Cerebellar nuclear complex (tissue), 1 donor: ENCODE data around the gene FLNB.
"Not testable (repeated sequence)": the region's sequence is repeated elsewhere in the genome, so short reads cannot be mapped to it uniquely, and the experiment has no call there.

Experiments used
- DNase-seq, 2 experiments: peaks; one replicate each; lab custom pipeline; 2025; lab: John Stamatoyannopoulos, UW

Gene FLNB

GRCh38 chr3:57980416-57980815 lies 27.8 kb upstream of the FLNB start:
- DNase-seq: no peak

GRCh38 chr3:57981483-57982087 lies 26.6 kb upstream of the FLNB start:
- DNase-seq: no peak

GRCh38 chr3:57982561-57983243 lies 25.5 kb upstream of the FLNB start:
- no peak for DNase-seq

GRCh38 chr3:57983734-57984518 lies 24.3 kb upstream of the FLNB start:
- no peak for DNase-seq

- no peak for DNase-seq
These were observed 22.8 kb upstream of the FLNB start for GRCh38 chr3:57985176-57985983.

- no peak for DNase-seq
These were observed 22.3 kb upstream of the FLNB start for GRCh38 chr3:57985984-57986246.

- DNase-seq: no peak
These were observed 22.0 kb upstream of the FLNB start for GRCh38 chr3:57986261-57986660.

GRCh38 chr3:57989198-57989597 lies 19.0 kb upstream of the FLNB start:
- not testable (repeated sequence) for DNase-seq

- DNase-seq: no peak
These were observed 18.6 kb upstream of the FLNB start for GRCh38 chr3:57989646-57990045.

GRCh38 chr3:57992452-57993213 lies 15.6 kb upstream of the FLNB start:
- DNase-seq: no peak

GRCh38 chr3:57998366-57999283 lies 9.6 kb upstream of the FLNB start:
- DNase-seq: no peak

- DNase-seq: no peak
These were observed 8.7 kb upstream of the FLNB start for GRCh38 chr3:57999417-58000115.

GRCh38 chr3:58000306-58001085 lies 7.7 kb upstream of the FLNB start:
- no peak for DNase-seq

GRCh38 chr3:58001086-58001467 lies 7.1 kb upstream of the FLNB start:
- no peak for DNase-seq

- DNase-seq: no peak
These were observed 6.2 kb upstream of the FLNB start for GRCh38 chr3:58001979-58002378.

GRCh38 chr3:58003093-58003492 lies 5.1 kb upstream of the FLNB start:
- no peak for DNase-seq

- DNase-seq: no peak
These were observed 3.2 kb upstream of the FLNB start for GRCh38 chr3:58004973-58005372.

GRCh38 chr3:58005669-58006068 lies 2.6 kb upstream of the FLNB start:
- DNase-seq: no peak

GRCh38 chr3:58006661-58007060 lies 1.6 kb upstream of the FLNB start:
- DNase-seq: no peak
